HepG2 (cell line): ENCODE results near the gene SYNGAP1. TPM values are rescaled to one million over a fixed set of nuclear protein-coding genes. Genes with fewer than 3 reads are reported as not detected.

Experiments
- CBX2 ChIP-seq, 2 experiments: fragments of 200-600 bp in 1 of 2; sonication (generic); formaldehyde crosslinking in 1 of 2; IDR thresholded peaks; 2 replicates each; pipeline versions ENCODE4 v1.7.0 to v1.8.1; 2018 to 2022; ENCODE audit warnings: low read depth in 2 of 2, low read length in 1 of 2, mild to moderate bottlenecking in 1 of 2, missing genetic modification reagents in 1 of 2
- HMGXB4 ChIP-seq, 2 experiments: sonication (generic) in 1 of 2; formaldehyde crosslinking in 1 of 2; IDR thresholded peaks; 2 replicates each; pipeline versions ENCODE4 v1.4.0 to v1.6.1; 2018 to 2020; ENCODE audit warnings: missing genetic modification reagents in 2 of 2, borderline replicate concordance in 1 of 2, low read depth in 1 of 2, mild to moderate bottlenecking in 1 of 2, missing biosample characterization in 1 of 2
- HNRNPK ChIP-seq: fragments of 200-400 bp; formaldehyde crosslinking; IDR thresholded peaks from 2 replicates; pipeline ENCODE4 v1.6.1; 2018; ENCODE audit warnings: low read length, low read depth, moderate library complexity, mild to moderate bottlenecking; ENCODE audit not compliant: poor library complexity, severe bottlenecking
- KLF9 ChIP-seq: IDR thresholded peaks from 2 replicates; pipeline ENCODE4 v1.6.1; 2016; ENCODE audit warnings: low read depth
- NAIF1 ChIP-seq: sonication (generic); formaldehyde crosslinking; IDR thresholded peaks from 2 replicates; pipeline ENCODE4 v1.5.0; 2020; ENCODE audit warnings: mild to moderate bottlenecking, missing genetic modification reagents, borderline replicate concordance
- NR0B2 ChIP-seq: sonication (generic); formaldehyde crosslinking; IDR thresholded peaks from 2 replicates; pipeline ENCODE4 v1.4.0; 2020; ENCODE audit warnings: mild to moderate bottlenecking, missing genetic modification reagents
- PRMT3 ChIP-seq: sonication (generic); formaldehyde crosslinking; IDR thresholded peaks from 2 replicates; pipeline ENCODE4 v1.8.1; 2022; ENCODE audit warnings: low read depth, mild to moderate bottlenecking, moderate library complexity, missing genetic modification reagents, borderline replicate concordance
- RBM39 ChIP-seq: fragments of 200-400 bp; formaldehyde crosslinking; IDR thresholded peaks from one replicate; pipeline ENCODE4 v1.6.1; 2018; ENCODE audit warnings: antibody characterized with exemption, mild to moderate bottlenecking, low read depth, low read length; ENCODE audit not compliant: poor library complexity, severe bottlenecking
- RNF219 ChIP-seq: sonication (generic); formaldehyde crosslinking; IDR thresholded peaks from 2 replicates; pipeline ENCODE4 v1.5.0; 2020; ENCODE audit warnings: mild to moderate bottlenecking, missing genetic modification reagents
- SALL1 ChIP-seq: sonication (generic); formaldehyde crosslinking; IDR thresholded peaks from 2 replicates; pipeline ENCODE4 v1.8.0; 2022; ENCODE audit warnings: mild to moderate bottlenecking, missing genetic modification reagents
- SMARCE1 ChIP-seq: fragments of 450-650 bp; IDR thresholded peaks from 2 replicates; pipeline ENCODE4 v1.6.1; 2017; ENCODE audit warnings: borderline replicate concordance
- SP5 ChIP-seq: IDR thresholded peaks from 2 replicates; pipeline ENCODE4 v1.6.1; 2016; ENCODE audit warnings: low read depth, borderline replicate concordance
- ZFP36L1 ChIP-seq: sonication (generic); formaldehyde crosslinking; IDR thresholded peaks from 2 replicates; pipeline ENCODE4 v1.8.0; 2022; ENCODE audit warnings: mild to moderate bottlenecking, missing genetic modification reagents, moderate library complexity
- ZNF350 ChIP-seq: sonication (generic); formaldehyde crosslinking; IDR thresholded peaks from 2 replicates; pipeline ENCODE4 v1.4.0; 2020; ENCODE audit warnings: mild to moderate bottlenecking, low read depth, missing genetic modification reagents, borderline replicate concordance
- ZNF543 ChIP-seq: sonication (generic); formaldehyde crosslinking; IDR thresholded peaks from 2 replicates; pipeline ENCODE4 v1.4.0; 2020; ENCODE audit warnings: mild to moderate bottlenecking, missing genetic modification reagents
- ZNF674 ChIP-seq: sonication (generic); formaldehyde crosslinking; IDR thresholded peaks from 2 replicates; pipeline ENCODE4 v1.5.0; 2020; ENCODE audit warnings: low read depth, mild to moderate bottlenecking, missing genetic modification reagents
- ZNF841 ChIP-seq: sonication (generic); formaldehyde crosslinking; IDR thresholded peaks from 2 replicates; pipeline ENCODE4 v1.8.1; 2023; ENCODE audit warnings: missing genetic modification reagents, borderline replicate concordance
- polyA plus RNA-seq, 8 experiments: library from polyadenylated mRNA; depleted of rRNA in 3 of 8; stranded (reverse) in 7 of 8; unstranded in 1 of 8; fragments of >200 nt; fragmentation: Illumina TruSeq in 4 of 8; extraction: Trizol in 4 of 8; gene quantifications; 2 replicates each; pipeline versions ENCODE4 v1.2.1 to v1.2.3, GENCODE V29; 2011 to 2016; ENCODE audit warnings: low read depth in 4 of 8, missing spikeins in 1 of 8, mixed read lengths in 1 of 8; ENCODE audit not compliant: insufficient read depth in 1 of 8
- total RNA-seq, 5 experiments: library from RNA; depleted of rRNA; stranded (reverse); fragments of >200 nt; fragmentation: Illumina TruSeq; extraction: Trizol; gene quantifications; 2 replicates each; pipeline ENCODE4 v1.2.3, GENCODE V29; 2016; ENCODE audit warnings: low read depth in 1 of 5
- TF ChIP-seq, protein P1 (sequence below): sonication (generic); formaldehyde crosslinking; IDR thresholded peaks from 2 replicates; pipeline ENCODE4 v1.9.0; 2021; ENCODE audit warnings: missing genetic modification reagents, borderline replicate concordance
- TF ChIP-seq, protein P2 (sequence below): sonication (generic); formaldehyde crosslinking; conservative IDR thresholded peaks from 2 replicates; pipeline ENCODE4 v1.4.0; 2020; ENCODE audit warnings: missing genetic modification reagents

Gene SYNGAP1
- total and polyA plus RNA-seq, 2 of the 13 experiments (the other 11 are each of a cell fraction or from before 2014, with no cell fraction given), result 0.75 to 1.1 TPM

DNA sequence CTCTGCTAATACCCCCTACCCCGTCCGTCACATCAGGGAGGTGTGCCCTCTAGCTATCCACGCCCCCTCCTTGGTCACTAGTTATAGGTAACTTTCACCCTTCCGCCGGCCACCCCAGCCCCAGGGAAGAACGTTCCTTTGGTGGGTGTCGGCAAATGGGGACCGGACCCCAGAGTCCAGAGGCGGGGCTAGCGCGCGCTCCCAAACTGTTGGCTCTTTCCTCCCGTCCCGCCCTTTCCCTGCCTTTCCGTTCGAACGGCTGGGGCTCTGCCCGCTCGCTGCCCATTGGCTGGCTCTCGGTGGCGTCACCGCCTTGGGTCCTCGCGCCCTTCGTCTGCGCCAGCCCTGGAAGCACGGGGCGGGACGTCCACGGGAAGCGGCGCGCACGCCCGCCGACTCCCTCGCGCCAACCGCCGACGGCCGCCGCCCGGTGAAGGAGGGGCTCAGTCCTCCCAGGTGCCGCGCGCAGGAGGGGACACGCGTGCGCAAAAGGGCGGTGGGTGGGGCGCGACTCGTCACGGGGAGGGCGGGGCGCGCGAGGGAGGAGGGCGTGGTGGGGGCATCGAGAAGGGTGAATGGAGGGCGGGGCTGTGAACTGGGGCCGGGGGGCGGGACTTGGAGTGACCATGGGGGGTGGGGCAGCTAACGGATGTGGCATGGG, 9.7 kb upstream of the SYNGAP1 start (continued):
- TF ChIP-seq ZNF841 (CRISPR knock-in tag) (peak; percentile 92; the same call in 1 of the 2 replicates), NR0B2 (CRISPR knock-in tag) (peak; percentile 99), CBX2 (IDR thresholded peaks at IDR 0.05; ENCODE audit: low read depth, low read length) (no peak), CBX2 (CRISPR knock-in tag; IDR thresholded peaks at IDR 0.05; ENCODE audit: low read depth) (peak; percentile 55; the same call in 1 of the 2 replicates), RBM39 (peak; percentile 88), PRMT3 (peak; percentile 98), ZFP36L1 (CRISPR knock-in tag) (peak; percentile 100), NAIF1 (CRISPR knock-in tag) (no peak), SMARCE1 (no peak), HNRNPK (peak; percentile 98), SP5 (CRISPR knock-in tag) (peak; percentile 62; the same call in 1 of the 2 replicates), ZNF543 (CRISPR knock-in tag) (peak; percentile 28; the same call in 1 of the 2 replicates), HMGXB4 (CRISPR knock-in tag; IDR thresholded peaks at IDR 0.05; ENCODE audit: borderline replicate concordance in 1 of 2, low read depth in 1 of 2) (peak; percentile 72 to 91), ZNF350 (CRISPR knock-in tag) (peak; percentile 62), KLF9 (CRISPR knock-in tag) (no peak; the same call in 1 of the 2 replicates), ZNF674 (CRISPR knock-in tag) (no peak), RNF219 (CRISPR knock-in tag) (no peak), SALL1 (peak; percentile 95)
- TF ChIP-seq, protein P1, sequence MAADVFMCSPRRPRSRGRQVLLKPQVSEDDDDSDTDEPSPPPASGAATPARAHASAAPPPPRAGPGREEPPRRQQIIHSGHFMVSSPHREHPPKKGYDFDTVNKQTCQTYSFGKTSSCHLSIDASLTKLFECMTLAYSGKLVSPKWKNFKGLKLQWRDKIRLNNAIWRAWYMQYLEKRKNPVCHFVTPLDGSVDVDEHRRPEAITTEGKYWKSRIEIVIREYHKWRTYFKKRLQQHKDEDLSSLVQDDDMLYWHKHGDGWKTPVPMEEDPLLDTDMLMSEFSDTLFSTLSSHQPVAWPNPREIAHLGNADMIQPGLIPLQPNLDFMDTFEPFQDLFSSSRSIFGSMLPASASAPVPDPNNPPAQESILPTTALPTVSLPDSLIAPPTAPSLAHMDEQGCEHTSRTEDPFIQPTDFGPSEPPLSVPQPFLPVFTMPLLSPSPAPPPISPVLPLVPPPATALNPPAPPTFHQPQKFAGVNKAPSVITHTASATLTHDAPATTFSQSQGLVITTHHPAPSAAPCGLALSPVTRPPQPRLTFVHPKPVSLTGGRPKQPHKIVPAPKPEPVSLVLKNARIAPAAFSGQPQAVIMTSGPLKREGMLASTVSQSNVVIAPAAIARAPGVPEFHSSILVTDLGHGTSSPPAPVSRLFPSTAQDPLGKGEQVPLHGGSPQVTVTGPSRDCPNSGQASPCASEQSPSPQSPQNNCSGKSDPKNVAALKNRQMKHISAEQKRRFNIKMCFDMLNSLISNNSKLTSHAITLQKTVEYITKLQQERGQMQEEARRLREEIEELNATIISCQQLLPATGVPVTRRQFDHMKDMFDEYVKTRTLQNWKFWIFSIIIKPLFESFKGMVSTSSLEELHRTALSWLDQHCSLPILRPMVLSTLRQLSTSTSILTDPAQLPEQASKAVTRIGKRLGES (CRISPR knock-in tag), result no peak
- TF ChIP-seq, protein P2, sequence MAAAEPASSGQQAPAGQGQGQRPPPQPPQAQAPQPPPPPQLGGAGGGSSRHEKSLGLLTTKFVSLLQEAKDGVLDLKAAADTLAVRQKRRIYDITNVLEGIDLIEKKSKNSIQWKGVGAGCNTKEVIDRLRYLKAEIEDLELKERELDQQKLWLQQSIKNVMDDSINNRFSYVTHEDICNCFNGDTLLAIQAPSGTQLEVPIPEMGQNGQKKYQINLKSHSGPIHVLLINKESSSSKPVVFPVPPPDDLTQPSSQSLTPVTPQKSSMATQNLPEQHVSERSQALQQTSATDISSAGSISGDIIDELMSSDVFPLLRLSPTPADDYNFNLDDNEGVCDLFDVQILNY (CRISPR knock-in tag), result peak; percentile 94
